Progenitor cell of endocrine pancreas (in vitro differentiated cells): ENCODE results near the gene LMX1B. TPM values are rescaled to one million over a fixed set of nuclear protein-coding genes. Genes with fewer than 3 reads are reported as not detected.

Experiments
- DNase-seq: peaks from one replicate; pipeline ENCODE4 v3.0.0; 2021; ENCODE audit warnings: low spot score; ENCODE audit not compliant: unreplicated experiment
- H3K27ac Mint-ChIP-seq: 2 replicates; pipeline ENCODE4 v1.8.0; 2021; ENCODE audit warnings: mild to moderate bottlenecking, moderate library complexity, mixed read lengths
- H3K27me3 Mint-ChIP-seq: 2 replicates; pipeline ENCODE4 v1.8.0; 2021; ENCODE audit warnings: mixed read lengths
- H3K36me3 Mint-ChIP-seq: 2 replicates; pipeline ENCODE4 v1.8.0; 2022; ENCODE audit warnings: mixed read lengths; ENCODE audit not compliant: insufficient read depth
- H3K4me1 Mint-ChIP-seq: 2 replicates; pipeline ENCODE4 v1.8.0; 2021; ENCODE audit warnings: low read depth, mixed read lengths
- H3K4me3 Mint-ChIP-seq: 2 replicates; pipeline ENCODE4 v1.8.0; 2021; ENCODE audit warnings: low read depth, mild to moderate bottlenecking, moderate library complexity, mixed read lengths
- H3K9me3 Mint-ChIP-seq: 2 replicates; pipeline ENCODE4 v1.8.0; 2021; ENCODE audit warnings: low read depth, mixed read lengths
- total RNA-seq: library from RNA; stranded (reverse); gene quantifications from 2 replicates; pipeline ENCODE4 v1.2.1, GENCODE V29; 2021
- TF ChIP-seq, protein P1 (sequence below): fragments of 200-600 bp; sonication (generic); IDR thresholded peaks from one replicate; pipeline ENCODE4 v1.5.0; 2021; ENCODE audit warnings: antibody characterized with exemption, mild to moderate bottlenecking; ENCODE audit not compliant: unreplicated experiment

Gene LMX1B
- total RNA-seq, 1 donor from 2014 or later = 9.1 TPM

DNA sequence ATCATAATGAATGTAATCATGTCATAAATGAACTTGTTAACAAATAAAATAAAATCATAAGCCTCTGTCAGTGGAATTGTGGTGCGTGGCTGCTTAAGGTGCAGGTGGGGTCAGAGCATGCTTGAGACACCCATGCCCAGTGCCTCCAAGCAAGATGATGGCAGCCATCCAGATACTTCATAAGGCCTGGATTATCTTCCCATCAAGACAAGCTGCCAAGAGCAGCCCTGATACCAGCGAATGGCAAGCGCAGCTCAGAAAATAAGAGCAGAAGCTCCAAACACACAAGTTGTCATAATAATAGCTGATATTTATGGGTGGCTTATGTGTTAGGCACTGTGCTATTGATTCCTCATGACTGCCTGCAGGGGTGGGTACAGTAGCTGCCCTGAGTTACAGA lies 21.8 kb upstream of the LMX1B start:
- H3K27me3 Mint-ChIP-seq = peaks cover 5% of the 10 kb centered on the region
- no peak for DNase-seq
- TF ChIP-seq, protein P1, sequence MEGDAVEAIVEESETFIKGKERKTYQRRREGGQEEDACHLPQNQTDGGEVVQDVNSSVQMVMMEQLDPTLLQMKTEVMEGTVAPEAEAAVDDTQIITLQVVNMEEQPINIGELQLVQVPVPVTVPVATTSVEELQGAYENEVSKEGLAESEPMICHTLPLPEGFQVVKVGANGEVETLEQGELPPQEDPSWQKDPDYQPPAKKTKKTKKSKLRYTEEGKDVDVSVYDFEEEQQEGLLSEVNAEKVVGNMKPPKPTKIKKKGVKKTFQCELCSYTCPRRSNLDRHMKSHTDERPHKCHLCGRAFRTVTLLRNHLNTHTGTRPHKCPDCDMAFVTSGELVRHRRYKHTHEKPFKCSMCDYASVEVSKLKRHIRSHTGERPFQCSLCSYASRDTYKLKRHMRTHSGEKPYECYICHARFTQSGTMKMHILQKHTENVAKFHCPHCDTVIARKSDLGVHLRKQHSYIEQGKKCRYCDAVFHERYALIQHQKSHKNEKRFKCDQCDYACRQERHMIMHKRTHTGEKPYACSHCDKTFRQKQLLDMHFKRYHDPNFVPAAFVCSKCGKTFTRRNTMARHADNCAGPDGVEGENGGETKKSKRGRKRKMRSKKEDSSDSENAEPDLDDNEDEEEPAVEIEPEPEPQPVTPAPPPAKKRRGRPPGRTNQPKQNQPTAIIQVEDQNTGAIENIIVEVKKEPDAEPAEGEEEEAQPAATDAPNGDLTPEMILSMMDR = no peak

DNA sequence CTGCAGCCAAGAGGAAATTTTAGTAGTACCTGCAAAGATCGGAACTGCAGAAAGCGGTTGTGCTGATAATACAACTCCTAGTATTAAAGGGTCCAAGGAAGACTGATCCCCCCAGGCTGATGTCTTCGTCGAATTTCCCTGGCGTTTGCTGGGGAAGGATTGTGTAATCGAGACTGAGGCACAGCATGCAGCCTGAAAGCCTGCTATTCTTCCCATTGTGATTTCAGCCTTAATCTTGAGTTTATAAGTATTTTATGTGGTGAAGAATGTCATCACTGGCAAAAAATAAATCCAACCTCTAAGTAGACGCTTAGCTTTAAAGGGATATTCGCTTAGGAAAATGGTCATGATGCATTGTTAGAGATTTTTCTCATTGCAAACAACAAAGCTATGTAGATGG lies 21.3 kb upstream of the LMX1B start:
- Mint-ChIP-seq H3K27ac (no peak overlapping the region), H3K9me3 (no peaks in the 10 kb centered on the region), H3K4me1 (peaks cover 13% of the 10 kb centered on the region), H3K27me3 (peaks cover 5% of the 10 kb centered on the region), H3K4me3 (no peak overlapping the region), H3K36me3 (no peaks in the 10 kb centered on the region)
- DNase-seq = no peak
- TF ChIP-seq, protein P1 = no peak

More for the DNA sequence above, 21.8 kb upstream of the LMX1B start:
- Mint-ChIP-seq H3K36me3 (no peaks in the 10 kb centered on the region), H3K9me3 (no peaks in the 10 kb centered on the region), H3K4me3 (no peak overlapping the region), H3K27ac (no peak overlapping the region), H3K4me1 (peaks cover 18% of the 10 kb centered on the region)

DNA sequence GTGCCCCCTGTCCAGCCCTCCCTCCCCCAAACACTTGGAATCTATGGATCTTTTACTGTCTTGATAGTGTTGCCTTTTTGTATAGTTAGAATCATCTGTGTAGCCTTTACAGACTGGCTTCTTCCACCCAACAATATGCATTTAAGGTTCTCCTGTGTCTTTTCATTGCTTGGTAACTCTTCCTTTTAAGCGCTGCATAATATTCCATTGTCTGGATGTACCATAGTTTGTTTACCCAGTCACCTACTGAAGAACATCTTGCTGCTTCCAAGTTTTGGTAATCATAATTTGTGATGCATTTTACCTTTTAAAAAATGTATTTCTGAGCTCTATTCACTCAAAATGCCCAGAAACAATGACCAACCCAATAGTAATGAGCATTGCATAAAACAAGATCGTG lies 17.7 kb upstream of the LMX1B start:
- Mint-ChIP-seq H3K27me3 (peaks cover 15% of the 10 kb centered on the region), H3K9me3 (no peaks in the 10 kb centered on the region), H3K4me1 (no peaks in the 10 kb centered on the region), H3K4me3 (no peak overlapping the region), H3K36me3 (no peaks in the 10 kb centered on the region), H3K27ac (no peak overlapping the region)
- TF ChIP-seq, protein P1 = no peak
- no peak for DNase-seq

DNA sequence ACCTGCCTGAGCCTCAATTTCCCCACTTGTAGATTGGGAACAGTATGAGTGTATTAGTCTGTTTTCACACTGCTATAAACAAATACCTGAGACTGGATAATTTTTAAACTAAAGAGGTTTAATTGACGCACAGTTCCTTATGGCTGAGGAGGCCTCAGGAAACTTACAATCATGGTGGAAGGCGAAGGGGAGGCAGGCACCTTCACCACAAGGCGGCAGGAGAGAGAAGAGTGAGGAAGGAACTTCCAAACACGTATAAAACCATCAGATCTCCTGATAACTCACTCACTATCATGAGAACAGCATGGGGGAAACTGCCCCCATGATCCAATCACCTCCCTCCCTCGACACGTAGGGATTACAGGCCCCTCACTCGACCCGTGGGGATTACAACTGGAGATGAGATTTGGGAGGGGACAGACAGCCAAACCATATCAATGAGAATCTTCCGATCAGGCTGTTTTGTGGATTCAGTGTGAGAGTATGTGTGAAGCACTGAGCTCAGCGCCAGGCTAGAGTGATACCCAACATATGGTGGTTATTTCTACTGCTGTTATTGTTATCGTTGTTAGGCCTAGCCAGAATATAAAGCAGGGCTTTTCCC lies 14.6 kb upstream of the LMX1B start:
- H3K4me3 Mint-ChIP-seq = no peak overlapping the region
- DNase-seq = no peak
- no peaks in the 10 kb centered on the region for H3K4me1 Mint-ChIP-seq
- no peaks in the 10 kb centered on the region for H3K9me3 Mint-ChIP-seq
- no peak overlapping the region for H3K27ac Mint-ChIP-seq
- H3K36me3 Mint-ChIP-seq = no peaks in the 10 kb centered on the region
- H3K27me3 Mint-ChIP-seq = peaks cover 22% of the 10 kb centered on the region
- TF ChIP-seq, protein P1 = peak; percentile 42

DNA sequence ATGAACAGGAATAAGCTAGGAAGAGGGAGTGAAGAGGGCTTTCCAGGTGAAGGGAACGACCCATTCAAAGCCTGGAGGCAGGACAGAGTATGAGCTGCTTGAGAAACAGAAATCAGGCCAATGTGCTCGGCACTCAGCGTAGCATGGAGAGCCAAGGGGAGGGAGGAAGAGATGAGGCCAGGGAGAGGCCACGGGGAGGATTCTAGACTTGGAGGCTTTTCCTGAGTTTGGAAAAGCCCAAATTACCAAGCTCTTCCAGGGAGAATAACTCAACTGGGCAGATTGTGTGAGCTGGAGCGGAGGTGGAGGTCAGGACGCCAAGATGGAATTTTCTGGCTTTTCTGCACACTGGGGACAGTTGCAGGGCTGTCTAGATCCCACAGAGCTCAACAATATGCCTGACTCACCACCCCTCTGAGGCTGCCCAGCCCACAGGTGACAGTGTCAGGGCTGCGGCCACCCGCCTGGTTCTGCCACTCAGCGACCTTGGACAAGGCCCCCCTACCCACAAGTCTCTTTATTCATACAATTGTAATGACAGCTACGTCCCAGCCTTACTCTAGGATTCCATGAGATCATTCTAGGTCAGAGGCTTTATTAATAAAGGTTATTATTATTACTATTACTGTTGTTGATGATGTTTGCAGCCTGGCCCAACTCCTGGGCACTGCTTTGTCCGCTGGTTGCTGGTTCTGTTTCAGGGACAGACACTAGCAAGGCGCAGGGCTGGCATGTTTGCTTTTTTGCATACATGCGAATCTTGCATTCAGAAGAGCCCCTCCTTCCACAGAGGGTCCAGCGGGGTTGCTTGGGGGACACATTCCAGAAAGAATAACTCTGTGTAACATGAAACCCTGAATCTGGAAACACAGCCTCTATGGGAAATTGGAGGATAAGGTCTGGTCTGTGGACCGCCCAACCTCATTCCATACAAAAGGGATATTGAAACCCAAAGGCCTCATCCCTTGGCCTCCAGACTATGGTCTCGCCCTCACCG lies 9.4 kb upstream of the LMX1B start:
- Mint-ChIP-seq H3K27me3 (peaks cover 55% of the 10 kb centered on the region), H3K27ac (no peak overlapping the region), H3K4me1 (peaks cover 4% of the 10 kb centered on the region), H3K4me3 (no peak overlapping the region), H3K9me3 (no peaks in the 10 kb centered on the region), H3K36me3 (no peaks in the 10 kb centered on the region)
- DNase-seq = no peak
- TF ChIP-seq, protein P1 = no peak
